PC-3 (cell line): ENCODE data around the gene CCNE1. TPM values are rescaled to one million over a fixed set of nuclear protein-coding genes. Genes with fewer than 3 reads are reported as not detected.

ENCODE experiments used
- ATAC-seq: fragments of 200-7000 bp; cut with Tn5 transposase; 2 replicates; pipeline ENCODE4 v1.9.1; 2020; ENCODE audit warnings: mild to moderate bottlenecking, moderate library complexity
- BruUV-seq: library from RNA; stranded (reverse); fragments of 400-500 nt; replicated peaks from 2 replicates; lab custom pipeline; 2021; lab: Mats Ljungman, UMichigan
- CTCF ChIA-PET: fragments of 300-600 bp; sonication (Branson Sonifier 250); formaldehyde crosslinking; loops from one replicate; lab custom pipeline; 2022; ENCODE audit warnings: antibody characterized with exemption; lab: Charles Lee
- POLR2A ChIA-PET: fragments of 300-600 bp; sonication (Branson Sonifier 250); formaldehyde crosslinking; loops from one replicate; lab custom pipeline; 2022; ENCODE audit warnings: antibody characterized with exemption; ENCODE audit not compliant: unreplicated experiment; lab: Charles Lee
- DNase-seq: peaks from one replicate; pipeline ENCODE4 v3.0.0-alpha.2; 2015
- H2AFZ ChIP-seq: fragments of 300-600 bp; sonication (generic); 2 replicates; pipeline ENCODE4 v1.6.0; 2016; ENCODE audit warnings: antibody characterized with exemption, low read length
- H3F3A ChIP-seq: fragments of 300-600 bp; sonication (generic); one replicate; pipeline ENCODE4 v1.6.0; 2017; ENCODE audit warnings: antibody characterized with exemption, low read length, control low read depth, mild to moderate bottlenecking; ENCODE audit not compliant: unreplicated experiment
- H3K27ac ChIP-seq: fragments of 300-600 bp; sonication (generic); 2 replicates; pipeline ENCODE4 v1.5.1; 2016; ENCODE audit warnings: mild to moderate bottlenecking, low read length
- H3K27me3 ChIP-seq: fragments of 300-600 bp; sonication (generic); 2 replicates; pipeline ENCODE4 v1.6.1; 2016; ENCODE audit warnings: low read length, mixed read lengths
- H3K36me3 ChIP-seq: fragments of 300-600 bp; sonication (generic); 2 replicates; pipeline ENCODE4 v1.6.1; 2016; ENCODE audit warnings: low read depth, mixed run types, low read length, mixed read lengths
- H3K4me1 ChIP-seq: fragments of 300-600 bp; sonication (generic); 2 replicates; pipeline ENCODE4 v1.5.1; 2016; ENCODE audit warnings: low read length; ENCODE audit not compliant: insufficient read depth
- H3K4me2 ChIP-seq: fragments of 300-600 bp; sonication (generic); 2 replicates; pipeline ENCODE4 v1.6.0; 2016; ENCODE audit warnings: low read length
- H3K4me3 ChIP-seq: fragments of 300-600 bp; sonication (generic); 2 replicates; pipeline ENCODE4 v1.5.1; 2016; ENCODE audit warnings: mild to moderate bottlenecking, low read length, mixed read lengths
- H3K79me2 ChIP-seq: fragments of 300-600 bp; sonication (generic); 2 replicates; pipeline ENCODE4 v1.6.1; 2017; ENCODE audit warnings: low read length, mixed read lengths
- H3K9ac ChIP-seq: fragments of 300-600 bp; sonication (generic); 2 replicates; pipeline ENCODE4 v1.6.0; 2016; ENCODE audit warnings: mild to moderate bottlenecking, low read length
- H3K9me2 ChIP-seq: fragments of 300-600 bp; sonication (generic); replicated peaks from 2 replicates; pipeline ENCODE4 v1.6.1; 2016; ENCODE audit warnings: mixed run types, low read length, mixed read lengths
- H3K9me3 ChIP-seq: fragments of 300-600 bp; sonication (generic); 2 replicates; pipeline ENCODE4 v1.6.1; 2016; ENCODE audit warnings: low read length, mixed read lengths
- H4K20me1 ChIP-seq: fragments of 300-600 bp; sonication (generic); 2 replicates; pipeline ENCODE4 v1.6.1; 2016; ENCODE audit warnings: low read length, mixed read lengths
- EZH2 ChIP-seq: fragments of 300-600 bp; sonication (generic); IDR thresholded peaks from one replicate; pipeline ENCODE4 v1.6.1; 2017; ENCODE audit warnings: antibody characterized with exemption, mild to moderate bottlenecking, low read length; ENCODE audit not compliant: unreplicated experiment
- EZH2phosphoT487 ChIP-seq: fragments of 300-600 bp; sonication (generic); IDR thresholded peaks from 2 replicates; pipeline ENCODE4 v1.6.1; 2018; ENCODE audit warnings: mild to moderate bottlenecking, antibody characterized with exemption, low read length, borderline replicate concordance
- intact Hi-C: fragments of 100-400 bp; cut with micrococcal nuclease; formaldehyde crosslinking; loops from 2 replicates; pipeline ENCODE4 v1.9.0; 2023
- total RNA-seq: library from RNA; depleted of rRNA; stranded (reverse); fragments of >200 nt; gene quantifications from 2 replicates; pipeline ENCODE4 v1.2.3, GENCODE V29; 2014
- TF ChIP-seq, protein P1 (sequence below): fragments of 300-600 bp; sonication (generic); conservative IDR thresholded peaks from 2 replicates; pipeline ENCODE4 v1.5.1; 2017; ENCODE audit warnings: antibody characterized with exemption, low read depth, mild to moderate bottlenecking, low read length

Gene CCNE1
- total RNA-seq, 1 experiment from 2014 or later: 10.9 TPM

DNA sequence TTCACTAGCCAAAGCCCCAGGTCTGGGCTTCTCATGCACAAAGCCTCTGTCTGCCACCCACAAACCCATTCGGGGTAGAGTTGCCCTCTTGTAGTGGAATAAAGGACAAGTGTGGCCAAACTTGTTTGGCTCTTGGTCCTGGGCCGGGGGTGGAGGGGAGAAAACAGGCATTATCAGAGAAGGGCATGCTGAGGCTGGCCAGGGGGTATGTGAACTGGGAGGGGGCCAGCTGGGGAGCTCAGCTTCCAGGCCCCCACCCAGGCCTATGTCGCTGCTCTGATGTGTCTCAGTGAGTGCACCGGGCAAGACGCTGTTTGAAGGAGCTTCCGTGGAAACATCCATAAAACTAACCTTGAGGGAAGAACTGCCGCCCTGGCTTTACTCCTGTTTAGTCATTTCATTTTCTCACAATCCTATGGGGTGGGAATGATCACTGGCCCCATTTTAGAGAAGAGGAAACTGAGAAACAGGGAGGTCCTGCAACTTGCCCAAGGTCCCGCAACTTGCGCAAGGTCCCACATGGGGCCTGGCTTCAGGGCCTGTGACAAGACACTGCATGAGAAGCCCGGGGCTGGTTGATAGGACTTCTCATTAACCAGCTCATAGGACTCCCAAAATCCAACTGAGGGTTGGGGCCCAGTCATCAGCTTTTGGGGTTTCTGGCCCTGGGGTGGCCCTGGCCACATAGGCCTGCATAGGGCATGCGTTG lies 30.8 kb downstream of the CCNE1 start:
- no peak overlapping the region for H3K4me2 ChIP-seq
- no peaks in the 10 kb centered on the region for H3K79me2 ChIP-seq
- intact Hi-C loops: no loop called here
- H3K4me1 ChIP-seq: peaks cover 13% of the 10 kb centered on the region; the same call in 1 of the 2 replicates
- no peaks in the 10 kb centered on the region for H3F3A ChIP-seq
- H2AFZ ChIP-seq: no peak overlapping the region
- no peak for DNase-seq
- H3K27me3 ChIP-seq: no peaks in the 10 kb centered on the region
- BruUV-seq: no TSS peak
- ChIA-PET POLR2A (no interaction called here), CTCF (no interaction called here)
- no peak for TF ChIP-seq EZH2
- TF ChIP-seq, protein P1, sequence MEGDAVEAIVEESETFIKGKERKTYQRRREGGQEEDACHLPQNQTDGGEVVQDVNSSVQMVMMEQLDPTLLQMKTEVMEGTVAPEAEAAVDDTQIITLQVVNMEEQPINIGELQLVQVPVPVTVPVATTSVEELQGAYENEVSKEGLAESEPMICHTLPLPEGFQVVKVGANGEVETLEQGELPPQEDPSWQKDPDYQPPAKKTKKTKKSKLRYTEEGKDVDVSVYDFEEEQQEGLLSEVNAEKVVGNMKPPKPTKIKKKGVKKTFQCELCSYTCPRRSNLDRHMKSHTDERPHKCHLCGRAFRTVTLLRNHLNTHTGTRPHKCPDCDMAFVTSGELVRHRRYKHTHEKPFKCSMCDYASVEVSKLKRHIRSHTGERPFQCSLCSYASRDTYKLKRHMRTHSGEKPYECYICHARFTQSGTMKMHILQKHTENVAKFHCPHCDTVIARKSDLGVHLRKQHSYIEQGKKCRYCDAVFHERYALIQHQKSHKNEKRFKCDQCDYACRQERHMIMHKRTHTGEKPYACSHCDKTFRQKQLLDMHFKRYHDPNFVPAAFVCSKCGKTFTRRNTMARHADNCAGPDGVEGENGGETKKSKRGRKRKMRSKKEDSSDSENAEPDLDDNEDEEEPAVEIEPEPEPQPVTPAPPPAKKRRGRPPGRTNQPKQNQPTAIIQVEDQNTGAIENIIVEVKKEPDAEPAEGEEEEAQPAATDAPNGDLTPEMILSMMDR: no peak
- TF ChIP-seq EZH2phosphoT487: no peak
- H3K36me3 ChIP-seq: no peaks in the 10 kb centered on the region
- no peaks in the 10 kb centered on the region for H3K9me3 ChIP-seq
- no peak overlapping the region for H3K27ac ChIP-seq
- H3K9ac ChIP-seq: no peak overlapping the region
- no peak for ATAC-seq
- H3K9me2 ChIP-seq: no peaks in the 10 kb centered on the region
- no peak overlapping the region for H3K4me3 ChIP-seq
- no peaks in the 10 kb centered on the region for H4K20me1 ChIP-seq

DNA sequence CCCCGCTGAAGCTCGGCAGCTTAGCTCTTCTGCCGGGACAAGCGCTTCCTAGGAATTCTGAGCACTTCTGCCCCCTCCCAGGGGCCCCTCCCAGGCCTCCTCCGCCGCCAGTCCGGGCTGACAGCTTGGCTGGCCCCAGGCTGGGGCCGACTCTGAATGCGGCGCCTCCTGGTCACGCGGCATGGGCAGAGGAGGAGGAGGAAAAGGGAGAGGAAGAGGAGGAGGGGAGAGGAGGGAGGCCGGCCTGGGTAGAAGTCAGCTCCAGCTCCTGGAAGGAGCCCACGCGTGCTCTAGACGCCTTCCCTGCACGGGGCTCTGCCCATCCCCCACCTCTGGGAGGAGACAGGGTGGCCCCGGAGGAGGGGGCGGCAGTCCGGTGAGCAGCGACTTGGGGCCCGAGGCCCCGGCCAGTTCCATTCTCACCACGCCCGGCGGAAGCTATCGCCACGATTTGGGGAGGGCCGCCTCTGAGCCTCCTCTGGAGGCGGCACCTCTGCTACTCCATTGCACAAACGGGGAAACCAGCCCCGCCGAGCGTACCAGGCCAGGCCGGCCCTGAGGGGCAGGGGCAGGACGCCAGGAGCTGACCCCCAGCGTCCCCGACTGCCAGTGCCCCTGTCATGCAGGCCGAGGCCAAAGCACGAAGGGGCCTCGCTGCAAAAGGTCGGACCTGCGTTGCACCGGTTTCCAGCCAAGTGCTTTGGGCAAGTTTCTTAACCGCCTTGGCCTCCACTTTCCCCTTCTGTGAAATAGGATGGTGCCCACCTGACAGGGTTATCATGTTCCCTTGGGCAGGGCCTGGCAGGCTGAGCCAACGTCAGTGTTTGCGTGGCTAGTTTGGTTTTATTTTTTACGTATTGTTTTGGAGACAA lies 31.6 kb downstream of the CCNE1 start:
- Histone ChIP-seq H3K36me3 (no peaks in the 10 kb centered on the region), H3K9me2 (no peaks in the 10 kb centered on the region), H3K4me3 (no peak overlapping the region; the same call in 1 of the 2 replicates), H3F3A (no peaks in the 10 kb centered on the region), H3K9me3 (no peaks in the 10 kb centered on the region), H2AFZ (no peak overlapping the region), H3K4me2 (peak overlapping the region; percentile 57; the same call in 1 of the 2 replicates), H4K20me1 (no peaks in the 10 kb centered on the region), H3K79me2 (no peaks in the 10 kb centered on the region), H3K9ac (no peak overlapping the region), H3K4me1 (peaks cover 13% of the 10 kb centered on the region; the same call in 1 of the 2 replicates), H3K27me3 (no peaks in the 10 kb centered on the region), H3K27ac (no peak overlapping the region)
- ChIA-PET POLR2A (no interaction called here), CTCF (no interaction called here)
- ATAC-seq (no peak), DNase-seq (no peak)
- no TSS peak for BruUV-seq
- TF ChIP-seq EZH2 (no peak), EZH2phosphoT487 (no peak)
- TF ChIP-seq, protein P1: no peak
- intact Hi-C loops: loop anchor here (1.0 kb wide), 1 partner anchor 32 kb away; the partner anchor contains the start of gene CCNE1
